T-helper 1 cell treated with Interleukin-12 subunit alpha and Interleukin-12 subunit beta and Interleukin-4 antibody, amounts not matched to agents 30 ng/mL and 1 ng/mL, for 36 hours (primary cell): ENCODE data around the gene CCDC107. TPM values are rescaled to one million over a fixed set of nuclear protein-coding genes. Genes with fewer than 3 reads are reported as not detected.

ENCODE experiments used
- intact Hi-C: fragments of 100-400 bp; cut with micrococcal nuclease; formaldehyde crosslinking; loops from one replicate; pipeline ENCODE4 v1.15.1; 2024
- total RNA-seq: library from RNA; stranded (reverse); gene quantifications from 2 replicates; pipeline ENCODE4 v1.2.3, GENCODE V29; 2022

The CCDC107 gene
- total RNA-seq, 1 donor from 2014 or later, result 29.0 TPM

DNA sequence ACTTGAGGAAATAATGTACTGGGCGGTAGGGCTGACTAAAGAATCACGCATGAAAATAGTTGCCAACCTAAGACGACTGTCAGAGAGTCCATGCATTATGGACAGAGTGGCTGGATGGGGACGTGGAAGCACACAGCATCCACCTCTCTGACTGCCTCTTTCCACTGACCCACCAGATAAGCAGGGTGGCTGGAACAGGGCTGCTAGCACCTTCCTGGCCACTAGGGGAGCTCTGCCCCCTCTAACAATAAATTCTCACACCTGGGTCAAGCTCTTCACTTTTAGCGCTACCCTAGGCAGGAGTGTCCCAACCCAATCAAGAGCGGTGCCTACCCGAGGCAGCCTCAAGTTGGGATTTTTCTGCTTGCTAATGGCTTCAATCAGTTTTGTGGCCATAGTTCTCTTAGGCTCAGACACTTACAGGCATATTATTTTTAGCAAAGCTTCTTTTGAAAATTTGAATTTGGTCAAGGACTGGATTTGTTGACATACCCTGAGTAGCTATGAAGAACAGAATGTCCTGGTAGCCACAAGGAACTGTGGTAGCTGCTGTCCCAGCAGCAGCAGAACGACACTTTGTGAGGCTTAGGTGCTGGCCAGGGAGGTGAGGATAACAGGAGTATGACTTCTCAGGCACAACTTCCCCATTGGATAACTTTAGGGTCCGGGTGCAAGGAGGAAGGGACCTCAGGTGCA is 38.6 kb downstream of the CCDC107 start:
- intact Hi-C loops, result loop anchor here (1.0 kb wide), 5 partner anchors 32 to 215 kb away; partner anchors contain the start of genes CCDC107 and RMRP

- intact Hi-C loops, result no loop called here
Observed at GRCh38 chr9:35697486-35697885, 39.4 kb downstream of the CCDC107 start.

GRCh38 chr9:35698231-35698630 is 40.1 kb downstream of the CCDC107 start:
- intact Hi-C loops, result no loop called here

GRCh38 chr9:35700031-35700430 is 41.9 kb downstream of the CCDC107 start:
- intact Hi-C loops, result no loop called here

GRCh38 chr9:35700942-35701341 is 42.9 kb downstream of the CCDC107 start:
- intact Hi-C loops, result no loop called here

- intact Hi-C loops, result no loop called here
Observed at GRCh38 chr9:35702696-35703095, 44.6 kb downstream of the CCDC107 start.

DNA sequence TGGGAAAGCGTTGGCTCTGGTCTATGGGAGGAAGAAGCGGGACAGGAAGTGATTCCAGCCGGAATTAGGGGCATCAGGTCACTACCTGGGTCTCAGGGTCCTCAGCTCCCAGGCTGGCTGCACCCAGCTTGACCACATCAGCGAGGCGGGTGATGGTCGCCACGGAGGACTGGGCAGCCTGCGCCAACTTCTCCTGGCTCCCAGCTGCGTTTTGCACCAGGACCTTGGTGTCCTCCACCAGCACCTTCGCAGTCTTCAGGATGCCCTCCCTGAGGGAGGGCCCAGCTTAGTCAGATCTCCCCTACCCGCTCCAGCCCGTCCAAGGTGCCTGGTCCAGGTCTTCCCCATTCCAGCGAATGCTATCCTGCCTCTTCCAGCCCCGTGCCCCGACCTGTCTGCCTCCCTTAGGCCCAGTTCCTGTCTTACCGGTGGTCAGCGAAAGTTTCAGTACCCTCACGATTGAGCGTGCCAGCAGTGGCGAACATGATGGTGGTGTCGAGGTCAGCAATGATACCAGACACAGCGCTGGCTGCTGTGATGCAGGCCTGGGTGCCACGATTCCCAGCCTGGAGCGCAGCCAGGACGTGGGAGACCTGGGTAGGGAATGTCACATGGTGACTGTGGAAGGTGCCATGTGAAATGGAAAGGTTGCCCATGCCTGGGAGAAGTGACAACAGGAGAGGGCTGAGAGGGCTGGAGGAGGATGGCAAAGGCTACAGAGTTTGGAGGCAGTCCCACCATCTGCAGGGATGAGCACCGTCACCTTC is 46.0 kb downstream of the CCDC107 start:
- intact Hi-C loops, result no loop called here

DNA sequence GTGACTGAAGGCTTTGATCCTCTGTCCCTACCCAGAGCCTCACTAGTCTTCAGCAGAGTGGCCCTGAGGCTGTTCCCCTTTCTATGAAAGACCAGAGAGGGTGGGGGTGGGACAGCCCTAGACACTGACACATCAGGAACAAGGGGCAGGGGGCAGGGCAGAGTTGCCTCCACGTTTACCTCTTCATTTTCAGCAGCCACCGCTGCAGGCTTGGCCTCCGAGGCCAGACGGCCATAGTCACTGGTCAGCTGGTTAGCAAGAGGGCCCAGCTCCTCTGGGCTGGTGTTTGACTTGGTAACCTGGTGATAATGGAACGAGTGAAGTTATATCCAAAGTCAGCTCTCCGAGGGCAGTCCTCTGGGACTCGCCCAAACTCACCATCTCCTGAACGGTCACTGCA is 47.3 kb downstream of the CCDC107 start:
- intact Hi-C loops, result no loop called here

DNA sequence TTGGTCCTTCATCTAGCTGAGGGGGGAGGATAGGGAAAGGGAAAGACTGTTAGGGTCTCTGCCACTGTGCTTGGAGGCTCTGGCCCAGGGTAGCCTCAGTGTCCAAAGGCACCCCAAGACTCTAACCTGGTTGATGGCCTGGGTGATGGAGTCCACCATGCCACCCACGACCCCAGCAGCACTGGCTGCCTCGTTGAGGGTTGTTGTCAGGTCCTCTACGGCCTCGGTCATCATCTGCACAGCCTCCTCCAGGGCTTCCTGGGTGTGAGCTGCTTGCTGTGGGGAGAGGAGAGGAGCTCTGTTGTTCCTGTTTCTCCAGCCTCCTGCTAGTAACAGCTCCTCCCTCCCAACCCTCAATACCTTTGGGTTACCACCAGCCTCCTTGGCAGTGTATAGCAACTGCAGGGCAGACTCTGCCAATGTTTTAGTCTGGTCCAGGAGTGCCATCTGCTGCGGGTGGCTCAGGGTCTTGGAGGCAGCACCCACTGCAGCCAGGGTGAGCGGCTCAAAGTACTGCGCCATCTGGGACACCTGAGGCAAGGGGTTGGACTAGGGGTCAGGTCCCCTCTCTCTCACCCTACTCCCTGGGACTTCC is 47.8 kb downstream of the CCDC107 start:
- intact Hi-C loops, result no loop called here

- intact Hi-C loops, result no loop called here
Observed at GRCh38 chr9:35706951-35707350, 48.9 kb downstream of the CCDC107 start.

- intact Hi-C loops, result no loop called here
Observed at GRCh38 chr9:35708146-35708545, 50.1 kb downstream of the CCDC107 start.

DNA sequence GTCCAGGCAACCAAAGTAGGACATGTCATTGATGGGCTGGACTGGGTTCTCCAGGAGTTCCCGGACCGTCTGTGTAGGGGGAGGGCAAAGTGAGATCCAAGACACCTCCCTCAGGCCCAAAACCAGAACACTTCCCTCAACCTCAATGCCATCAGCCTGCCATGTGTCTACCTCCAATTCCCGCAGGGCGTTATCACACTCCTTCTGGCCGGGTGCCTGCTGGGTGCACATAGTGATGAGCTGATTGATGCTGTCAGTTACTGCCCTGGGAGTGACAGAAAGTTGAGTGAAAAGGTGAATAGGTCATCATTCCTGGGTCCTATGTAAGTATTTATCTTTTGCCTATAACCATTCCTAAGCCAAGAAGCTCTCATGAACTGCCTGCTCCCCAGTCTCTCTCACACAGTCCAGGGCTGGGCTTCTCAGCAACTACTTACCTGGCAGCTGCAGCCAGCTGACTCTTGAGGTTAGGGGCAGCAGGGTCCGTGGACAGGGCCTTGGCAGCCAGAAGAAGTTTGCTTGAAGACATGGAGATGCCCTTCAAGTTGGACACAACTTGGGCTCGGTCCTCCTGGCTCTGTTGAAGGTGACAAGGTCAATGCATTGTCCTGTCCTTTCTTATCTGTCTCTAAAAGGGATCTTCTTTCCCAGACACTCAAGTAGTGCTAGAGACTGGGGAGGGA is 52.9 kb downstream of the CCDC107 start:
- intact Hi-C loops, result no loop called here

Other genes with a start within 250 kb of the CCDC107 start
- gene RUSC2, start 168.2 kb upstream of the CCDC107 start, total RNA-seq, result 3.6 and 3.8 TPM in 2 replicates
- 32.6 and 37.1 TPM in 2 replicates for gene TESK1, start 53.0 kb upstream of the CCDC107 start, total RNA-seq
- 6.9 and 7.6 TPM in 2 replicates for gene CD72, start 39.9 kb upstream of the CCDC107 start, total RNA-seq
- 218 and 222 TPM in 2 replicates for gene SIT1, start 7.4 kb upstream of the CCDC107 start, total RNA-seq
- 4,811 and 5,239 TPM in 2 replicates for gene RMRP, start 273 bp upstream of the CCDC107 start, total RNA-seq
- gene ARHGEF39, start 6.9 kb downstream of the CCDC107 start, total RNA-seq, result 7.8 and 8.7 TPM in 2 replicates
- gene CA9, start 15.6 kb downstream of the CCDC107 start, total RNA-seq, result 0.15 TPM in 1 of 2 replicates, not detected in the other
- 4.6 and 9.9 TPM in 2 replicates for gene TPM2, start 31.6 kb downstream of the CCDC107 start, total RNA-seq
- gene TLN1, start 73.9 kb downstream of the CCDC107 start, total RNA-seq, result 378 and 380 TPM in 2 replicates
- 22.9 and 24.0 TPM in 2 replicates for gene CREB3, start 74.4 kb downstream of the CCDC107 start, total RNA-seq
- gene GBA2, start 90.9 kb downstream of the CCDC107 start, total RNA-seq, result 61.0 and 63.1 TPM in 2 replicates
- 26.3 and 26.5 TPM in 2 replicates for gene RGP1, start 91.0 kb downstream of the CCDC107 start, total RNA-seq
- not detected in 2 replicates for gene MSMP, start 96.0 kb downstream of the CCDC107 start, total RNA-seq
- gene NPR2, start 133.3 kb downstream of the CCDC107 start, total RNA-seq, result 10.4 and 12.0 TPM in 2 replicates
- gene SPAG8, start 154.0 kb downstream of the CCDC107 start, total RNA-seq, result 0.90 and 0.96 TPM in 2 replicates
- gene HINT2, start 156.8 kb downstream of the CCDC107 start, total RNA-seq, result 50.5 and 51.0 TPM in 2 replicates
- not detected in 2 replicates for gene FAM221B, start 170.4 kb downstream of the CCDC107 start, total RNA-seq
- 1.7 and 2.5 TPM in 2 replicates for gene TMEM8B, start 170.9 kb downstream of the CCDC107 start, total RNA-seq
- gene OR13J1, start 212.1 kb downstream of the CCDC107 start, total RNA-seq, result not detected in 2 replicates
- gene HRCT1, start 247.9 kb downstream of the CCDC107 start, total RNA-seq, result not detected in 2 replicates